GM12878 (cell line): ENCODE measurements around the gene HERPUD1. TPM values are rescaled to one million over a fixed set of nuclear protein-coding genes. Genes with fewer than 3 reads are reported as not detected.

Source experiments
- ATAC-seq: fragments of 200-7000 bp; cut with Tn5 transposase; 3 replicates; pipeline ENCODE4 v1.9.1; 2020; ENCODE audit warnings: mild to moderate bottlenecking, moderate library complexity
- BruUV-seq: library from RNA; stranded (reverse); fragments of 400-500 nt; replicated peaks from 2 replicates; lab custom pipeline; 2021; lab: Mats Ljungman, UMichigan
- CTCF ChIA-PET: fragments of 300-600 bp; sonication (Branson Sonifier 250); formaldehyde crosslinking; extraction: SDS; loops from one replicate; lab custom pipeline; 2021; ENCODE audit warnings: inconsistent platforms; lab: Yijun Ruan, JAX
- POLR2A ChIA-PET: fragments of 350-600 bp; formaldehyde crosslinking; extraction: SDS; loops from one replicate; lab custom pipeline; 2021; ENCODE audit warnings: inconsistent platforms; lab: Charles Lee
- RAD21 ChIA-PET: fragments of 300-600 bp; sonication (Branson Sonifier 250); formaldehyde crosslinking; loops from one replicate; lab custom pipeline; 2023; ENCODE audit warnings: antibody characterized with exemption; ENCODE audit not compliant: unreplicated experiment; lab: Charles Lee
- SMC1A ChIA-PET: fragments of 300-600 bp; sonication (Branson Sonifier 250); formaldehyde crosslinking; loops from one replicate; lab custom pipeline; 2023; ENCODE audit not compliant: unreplicated experiment, uncharacterized antibody; lab: Charles Lee
- DNase-seq: peaks from one replicate; pipeline ENCODE4 v3.0.0-alpha.2; 2011; ENCODE audit warnings: low read depth, low spot score
- FAIRE-seq: peaks from 3 replicates; lab custom pipeline; 2011; peaks lifted over from hg19 to GRCh38; lab: Jason Lieb, UNC
- H2AFZ ChIP-seq: 2 replicates; pipeline ENCODE4 v1.6.0; 2011; ENCODE audit warnings: low read depth, low read length, control low read depth; ENCODE audit not compliant: control insufficient read depth
- H3K27ac ChIP-seq: 2 replicates; pipeline ENCODE4 v1.5.1; 2011; ENCODE audit warnings: control low read depth; ENCODE audit not compliant: control insufficient read depth, insufficient read depth
- H3K27me3 ChIP-seq, 2 experiments: replicated peaks in 1 of 2; 2 replicates each; pipeline versions ENCODE4 v1.6.0 to v1.6.1; 2011; ENCODE audit warnings: low read length in 1 of 2; ENCODE audit not compliant: control insufficient read depth in 2 of 2, insufficient read depth in 2 of 2
- H3K36me3 ChIP-seq, 2 experiments: 2 replicates each; pipeline ENCODE4 v1.5.1; 2011; ENCODE audit warnings: low read length in 1 of 2; ENCODE audit not compliant: control insufficient read depth in 2 of 2, insufficient read depth in 2 of 2
- H3K4me1 ChIP-seq: 2 replicates; pipeline ENCODE4 v1.6.1; 2011; ENCODE audit warnings: mild to moderate bottlenecking, low read length, moderate library complexity, mixed read lengths; ENCODE audit not compliant: control insufficient read depth, insufficient read depth
- H3K4me2 ChIP-seq: 2 replicates; pipeline ENCODE4 v1.6.0; 2011; ENCODE audit warnings: control low read depth; ENCODE audit not compliant: control insufficient read depth, insufficient read depth
- H3K4me3 ChIP-seq: fragments of 200-600 bp; sonication (generic); 2 replicates; pipeline ENCODE4 v1.5.1; 2016
- H3K79me2 ChIP-seq: 2 replicates; pipeline ENCODE4 v1.6.0; 2011; ENCODE audit warnings: low read length; ENCODE audit not compliant: control insufficient read depth, insufficient read depth
- H3K9ac ChIP-seq: 2 replicates; pipeline ENCODE4 v1.8.0; 2011; ENCODE audit warnings: low read length, control low read depth, mixed read lengths; ENCODE audit not compliant: control insufficient read depth, insufficient read depth
- H3K9me3 ChIP-seq: replicated peaks from 3 replicates; pipeline ENCODE4 v1.5.1; 2011; ENCODE audit warnings: mild to moderate bottlenecking, low read length; ENCODE audit not compliant: control insufficient read depth, insufficient read depth
- H4K20me1 ChIP-seq: 2 replicates; pipeline ENCODE4 v1.6.0; 2011; ENCODE audit not compliant: control insufficient read depth, insufficient read depth
- CREM ChIP-seq: IDR thresholded peaks from 2 replicates; pipeline ENCODE4 v1.6.1; 2014; ENCODE audit warnings: antibody characterized with exemption, low read depth
- HCFC1 ChIP-seq: fragments of 150-350 bp; IDR thresholded peaks from 2 replicates; pipeline ENCODE4 v1.6.1; 2014; ENCODE audit warnings: low read length
- IKZF2 ChIP-seq, 2 experiments: fragments of 450-650 bp; IDR thresholded peaks; 2 replicates each; pipeline ENCODE4 v1.6.1; 2017; ENCODE audit warnings: mild to moderate bottlenecking in 2 of 2, moderate library complexity in 2 of 2
- IRF3 ChIP-seq: fragments of 450-650 bp; IDR thresholded peaks from 2 replicates; pipeline ENCODE4 v1.6.1; 2014; ENCODE audit warnings: mild to moderate bottlenecking
- MAX ChIP-seq: IDR thresholded peaks from 2 replicates; pipeline ENCODE4 v1.6.1; 2012; ENCODE audit warnings: low read depth, low read length, improper control_type of control experiment
- NR2F1 ChIP-seq: fragments of 450-650 bp; conservative IDR thresholded peaks from 2 replicates; pipeline ENCODE4 v1.6.1; 2017; ENCODE audit warnings: mild to moderate bottlenecking
- NRF1 ChIP-seq: conservative IDR thresholded peaks from 2 replicates; pipeline ENCODE4 v1.6.1; 2011; ENCODE audit warnings: mild to moderate bottlenecking, low read depth, low read length, improper control_type of control experiment
- RUNX3 ChIP-seq: IDR thresholded peaks from 2 replicates; pipeline ENCODE4 v1.6.1; 2012; ENCODE audit warnings: low read length, inconsistent platforms
- SMARCA5 ChIP-seq: fragments of 450-650 bp; IDR thresholded peaks from 2 replicates; pipeline ENCODE4 v1.6.1; 2017; ENCODE audit warnings: mild to moderate bottlenecking
- SMC3 ChIP-seq: IDR thresholded peaks from 2 replicates; pipeline ENCODE4 v1.6.1; 2011; ENCODE audit warnings: low read length, improper control_type of control experiment, borderline replicate concordance
- SREBF1 ChIP-seq: IDR thresholded peaks from 2 replicates; pipeline ENCODE4 v1.6.1; 2012; ENCODE audit warnings: mild to moderate bottlenecking, low read length
- TCF7 ChIP-seq: IDR thresholded peaks from 2 replicates; pipeline ENCODE4 v1.6.1; 2014; ENCODE audit warnings: antibody characterized with exemption, borderline replicate concordance
- ZBTB40 ChIP-seq: fragments of 450-650 bp; IDR thresholded peaks from 2 replicates; pipeline ENCODE4 v1.6.1; 2016; ENCODE audit warnings: mild to moderate bottlenecking, moderate library complexity, borderline replicate concordance
- WGBS: methylation state at CpG from one replicate; pipeline ENCODE4 v1.1.6; 2016; ENCODE audit warnings: low lambda C conversion rate; ENCODE audit not compliant: insufficient replicate concordance, insufficient coverage; ENCODE audit errors: missing lambda C conversion rate; 5-methylcytosine and 5-hydroxymethylcytosine counted together
- in situ Hi-C: fragments of 300-500 bp; cut with MboI; formaldehyde crosslinking; loops from 9 replicates; pipeline ENCODE4 v1.14.3; 2018; ENCODE audit warnings: mixed read lengths
- intact Hi-C: fragments of 100-400 bp; cut with micrococcal nuclease; formaldehyde crosslinking; loops from one replicate; pipeline ENCODE4 v1.14.2; 2022; ENCODE audit not compliant: unreplicated experiment
- polyA plus RNA-seq, 11 experiments: library from polyadenylated mRNA; depleted of rRNA in 4 of 11; unstranded in 6 of 11; stranded (reverse) in 5 of 11; fragments of >200 nt; fragmentation: Nextera tagmentation in 4 of 11; fragmentation: Illumina TruSeq in 1 of 11; extraction: Ambion mirVana in 4 of 11; extraction: Trizol in 1 of 11; gene quantifications; 1 replicate in 1 of 11; 2 replicates in 10 of 11; pipeline versions ENCODE4 v1.2.1 to v1.2.3, GENCODE V29; 2011 to 2016; ENCODE audit warnings: inconsistent platforms in 2 of 11, missing spikeins in 2 of 11, low read depth in 1 of 11
- total RNA-seq, 4 experiments: library from RNA; depleted of rRNA in 3 of 4; stranded (reverse); fragments of >200 nt in 3 of 4; fragmentation: Illumina TruSeq in 1 of 4; extraction: Trizol in 1 of 4; gene quantifications; 2 replicates each; pipeline versions ENCODE4 v1.2.1 to v1.2.3, GENCODE V29; 2013 to 2021

Gene HERPUD1
- total and polyA plus RNA-seq, 10 of the 15 experiments (the other 5 are each of a cell fraction or from before 2014, with no cell fraction given): 32.6 to 212 (median 122) TPM

GRCh38 chr16:56947604-56947995 lies 15.7 kb downstream of the HERPUD1 start:
- RAD21 ChIA-PET: interaction anchor here (1.2 to 2.2 kb wide), 4 partner anchors 11 to 78 kb away, joined by 3 to 9 read pairs (median 6); no protein-coding TSS in a partner anchor
- POLR2A ChIA-PET: interaction anchor here (0.5 to 1.8 kb wide), 6 partner anchors 10 to 219 kb away, joined by 3 to 11 read pairs (median 4); no protein-coding TSS in a partner anchor
- Histone ChIP-seq H4K20me1 (no peaks in the 10 kb centered on the region), H3K79me2 (no peaks in the 10 kb centered on the region), H3K27me3 (no peaks in the 10 kb centered on the region), H3K27ac (no peak overlapping the region), H3K9ac (no peak overlapping the region), H3K36me3 (peaks cover 3 to 23% of the 10 kb centered on the region in 2 experiments), H3K4me1 (peaks cover 42% of the 10 kb centered on the region), H3K4me3 (no peak overlapping the region), H3K4me2 (no peak overlapping the region), H3K9me3 (no peaks in the 10 kb centered on the region), H2AFZ (no peak overlapping the region)
- 89% methylated on average over 2 of the region's 2 CpGs for WGBS
- CTCF ChIA-PET: interaction anchor here (0.6 to 1.4 kb wide), 10 partner anchors 9 to 170 kb away, joined by 3 to 8 read pairs (median 3); no protein-coding TSS in a partner anchor
- DNase-seq: no peak
- intact Hi-C loops: no loop called here
- in situ Hi-C loops: no loop called here
- no peak for FAIRE-seq
- SMC1A ChIA-PET: interaction anchor here (0.7 to 3.0 kb wide), 10 partner anchors 11 to 88 kb away, joined by 3 to 17 read pairs (median 4); no protein-coding TSS in a partner anchor
- no peak for ATAC-seq
- TF ChIP-seq HCFC1 (no peak), IRF3 (no peak)
- no TSS peak for BruUV-seq

GRCh38 chr16:56948234-56948633 lies 16.3 kb downstream of the HERPUD1 start:
- SMC1A ChIA-PET: interaction anchor here (0.9 to 3.0 kb wide), 6 partner anchors 11 to 81 kb away, joined by 3 to 17 read pairs (median 5); no protein-coding TSS in a partner anchor
- CTCF ChIA-PET: interaction anchor here (0.7 to 1.3 kb wide), 5 partner anchors 9 to 170 kb away, joined by 3 to 5 read pairs (median 3); no protein-coding TSS in a partner anchor
- in situ Hi-C loops (no loop called here), intact Hi-C loops (no loop called here)
- Histone ChIP-seq H3K79me2 (no peaks in the 10 kb centered on the region), H3K4me1 (peaks cover 36% of the 10 kb centered on the region), H2AFZ (no peak overlapping the region), H3K4me3 (no peak overlapping the region), H3K27me3 (no peaks in the 10 kb centered on the region), H3K9ac (no peak overlapping the region), H3K4me2 (no peak overlapping the region), H3K9me3 (no peaks in the 10 kb centered on the region), H4K20me1 (no peaks in the 10 kb centered on the region), H3K27ac (no peak overlapping the region), H3K36me3 (peaks cover 1 to 17% of the 10 kb centered on the region in 2 experiments)
- ATAC-seq (no peak), FAIRE-seq (no peak), DNase-seq (no peak)
- TF ChIP-seq CREM: no peak
- no peak for TF ChIP-seq NRF1
- no peak for TF ChIP-seq NR2F1
- TF ChIP-seq IKZF2 (IDR thresholded peaks at IDR 0.05): no peak
- no peak for TF ChIP-seq ZBTB40
- TF ChIP-seq MAX: no peak
- TF ChIP-seq SMARCA5: no peak
- TF ChIP-seq TCF7: no peak
- TF ChIP-seq SMC3: no peak
- TF ChIP-seq SREBF1: no peak
- TF ChIP-seq RUNX3: no peak
- WGBS: 99% methylated on average over 6 of the region's 6 CpGs
- no TSS peak for BruUV-seq
- RAD21 ChIA-PET: interaction anchor here (1.2 to 2.2 kb wide), 4 partner anchors 12 to 79 kb away, joined by 3 to 9 read pairs (median 6); no protein-coding TSS in a partner anchor
- POLR2A ChIA-PET: interaction anchor here (1.5 to 1.8 kb wide), 3 partner anchors 11 to 79 kb away, joined by 5 to 11 read pairs (median 7); no protein-coding TSS in a partner anchor
